GM21723 (cell line): Measurements from ENCODE around the gene LAPTM4A.
"Not testable (repeated sequence)": the region's sequence is repeated elsewhere in the genome, so short reads cannot be mapped to it uniquely, and the experiment has no call there.

Experiments used
- ATAC-seq: cut with Tn5 transposase; IDR thresholded peaks from one replicate; pipeline ENCODE4 v1.9.1; 2021; ENCODE audit warnings: mild to moderate bottlenecking, moderate library complexity; ENCODE audit not compliant: unreplicated experiment

The LAPTM4A gene

GRCh38 chr2:20051532-20052228 lies at the start of gene LAPTM4A:
LAPTM4A (minus strand) TSS chr2:20051628; CDS start chr2:20051520, 108 bp downstream.
- peak; percentile 95 for ATAC-seq

- no peak for ATAC-seq
These were observed 49.3 kb upstream of the LAPTM4A start for GRCh38 chr2:20100711-20101110.

GRCh38 chr2:20099780-20100179 lies 48.4 kb upstream of the LAPTM4A start:
- ATAC-seq, result no peak

GRCh38 chr2:20097889-20098714 lies 46.7 kb upstream of the LAPTM4A start:
- peak; percentile 98 for ATAC-seq

- ATAC-seq, result no peak
These were observed 44.0 kb upstream of the LAPTM4A start for GRCh38 chr2:20095469-20095868.

DNA sequence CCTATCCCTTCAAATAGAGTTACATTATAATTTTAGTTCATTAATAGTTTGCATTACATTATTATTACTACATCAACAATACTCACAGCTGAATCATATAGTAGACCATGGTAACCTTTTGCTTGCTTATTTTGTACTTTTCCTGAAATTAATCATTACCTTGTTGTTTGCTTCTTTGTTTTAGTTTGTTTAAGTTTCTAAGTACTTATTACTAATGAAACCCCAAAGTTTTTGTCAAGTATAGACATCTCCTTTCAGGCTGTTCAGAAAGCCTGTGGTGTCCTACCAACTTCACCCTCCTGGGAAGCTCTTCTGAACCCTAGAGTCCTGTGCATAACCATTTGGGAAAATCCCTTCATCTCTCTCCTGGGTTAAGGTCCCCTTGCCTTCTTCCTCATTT lies 43.5 kb upstream of the LAPTM4A start:
- ATAC-seq, result no peak

GRCh38 chr2:20094142-20094755 lies 42.8 kb upstream of the LAPTM4A start:
- ATAC-seq, result no peak

GRCh38 chr2:20093263-20094141 lies 42.1 kb upstream of the LAPTM4A start:
- ATAC-seq, result no peak

DNA sequence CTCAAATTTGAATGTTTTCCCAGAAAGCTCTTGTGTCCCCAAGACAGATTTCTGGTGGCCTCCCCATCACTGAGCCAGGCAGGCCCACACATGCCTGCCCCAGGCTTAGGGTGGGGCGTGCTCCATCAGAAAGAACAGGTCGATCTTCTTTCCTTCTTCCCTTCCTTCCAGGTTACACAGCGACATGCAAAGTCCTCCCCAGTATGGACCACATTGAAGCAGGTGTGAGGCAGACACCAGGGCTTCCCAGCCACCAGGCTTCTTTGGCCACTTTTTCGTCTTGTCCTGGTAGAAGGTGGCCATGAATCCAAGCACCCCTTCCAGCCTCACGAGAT lies 41.4 kb upstream of the LAPTM4A start:
- ATAC-seq, result no peak

DNA sequence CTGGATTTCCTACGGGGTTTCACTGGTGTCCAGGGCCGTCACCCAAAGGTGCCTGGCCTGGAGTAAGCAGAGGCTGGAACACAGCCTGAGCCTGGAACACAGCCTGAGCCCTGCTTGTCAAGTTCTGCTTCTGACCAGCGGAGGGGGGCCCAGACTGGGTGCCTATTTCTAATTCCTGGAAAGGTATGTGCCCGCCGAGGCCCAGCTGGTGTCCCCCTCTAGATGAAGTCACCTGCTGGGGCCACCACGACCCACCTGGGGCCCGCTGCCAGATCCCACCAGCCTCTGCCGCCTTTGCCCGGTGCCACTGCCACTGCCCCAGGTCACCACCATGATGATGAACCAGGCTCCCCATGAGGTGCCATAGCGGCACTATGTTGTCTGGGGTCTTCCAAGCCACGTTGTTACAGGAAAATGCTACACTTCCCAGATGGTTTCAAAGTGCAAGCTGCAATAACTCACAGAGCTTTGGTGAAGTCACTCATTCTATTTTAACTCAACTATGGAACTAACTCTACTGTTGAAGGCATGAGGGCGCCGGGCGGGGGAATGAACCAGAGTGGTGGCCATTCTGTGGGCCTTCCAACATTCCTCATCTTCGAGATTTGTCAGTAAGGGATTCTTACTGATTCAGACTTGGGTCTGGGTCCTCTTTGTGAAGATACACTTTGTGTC lies 40.9 kb upstream of the LAPTM4A start:
- ATAC-seq, result no peak

DNA sequence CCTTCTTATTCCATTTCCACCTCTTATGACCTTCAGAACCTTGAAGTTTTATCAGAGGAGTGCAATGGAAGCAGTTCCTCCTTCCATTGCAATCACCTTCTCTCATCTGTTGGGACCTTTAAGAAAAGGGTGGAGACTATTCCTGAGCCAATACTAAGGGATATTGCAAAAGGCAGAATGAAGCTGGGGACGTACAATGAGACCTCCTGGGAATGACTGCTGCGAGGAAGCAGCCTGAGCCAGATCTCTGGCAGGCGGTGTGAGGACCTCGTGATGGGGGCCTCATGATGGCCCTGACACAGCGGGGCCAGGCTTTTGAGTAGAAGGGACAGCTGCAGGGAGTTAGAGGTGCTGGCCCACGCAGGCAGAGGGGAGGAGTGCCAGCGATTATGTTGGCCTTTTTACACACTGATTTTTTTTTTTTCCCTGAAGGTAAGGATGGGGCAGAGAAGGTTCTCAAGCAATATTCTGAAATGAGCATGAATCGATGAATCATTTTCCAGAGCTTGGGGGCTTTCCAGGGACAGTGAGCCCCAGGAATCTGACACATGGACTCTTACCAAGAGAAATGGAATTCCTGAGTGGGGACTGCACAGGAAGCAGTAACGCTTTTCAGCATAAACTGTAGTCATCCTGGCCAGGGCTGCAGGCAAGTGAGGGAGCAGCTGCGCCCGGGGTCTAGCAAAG lies 40.0 kb upstream of the LAPTM4A start:
- ATAC-seq, result no peak

DNA sequence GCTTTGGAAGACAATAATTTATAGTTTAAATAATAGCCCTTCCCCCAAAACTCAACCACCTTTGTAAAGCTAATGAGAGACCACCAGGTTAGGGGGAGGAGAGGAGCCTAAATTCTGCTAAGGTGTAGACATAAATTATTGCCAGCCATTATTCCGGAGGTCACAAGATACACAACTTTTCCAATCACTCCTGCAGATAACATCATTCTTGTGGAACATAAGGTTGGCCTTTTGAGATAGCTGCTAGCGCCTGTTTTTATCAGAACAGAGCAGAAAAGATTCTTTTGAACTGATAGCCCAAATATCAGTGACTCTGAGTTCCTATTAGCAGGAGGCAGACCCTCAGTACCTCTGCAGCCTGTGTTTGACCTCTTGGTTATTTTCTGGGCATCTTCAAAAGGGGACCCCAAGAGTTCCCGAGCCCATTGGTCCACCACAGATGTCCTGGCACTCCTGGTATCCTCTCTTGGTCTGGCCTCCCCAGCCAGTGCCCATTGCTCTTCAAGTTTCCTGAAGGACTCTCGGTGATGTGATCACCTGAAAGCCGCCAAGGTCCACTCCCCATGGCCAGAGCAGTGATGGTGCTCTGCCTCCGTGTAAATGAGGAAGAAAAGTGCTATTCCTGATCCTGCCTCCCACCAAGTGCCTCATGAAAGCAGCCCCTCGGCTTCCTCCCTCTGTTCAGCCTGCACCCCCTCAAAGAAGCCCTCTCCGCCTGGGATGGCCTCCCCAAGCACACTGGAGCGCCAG lies 38.5 kb upstream of the LAPTM4A start:
- ATAC-seq, result no peak

GRCh38 chr2:20085909-20086308 lies 34.5 kb upstream of the LAPTM4A start:
- not testable (repeated sequence) for ATAC-seq

- ATAC-seq, result not testable (repeated sequence)
These were observed 31.4 kb upstream of the LAPTM4A start for GRCh38 chr2:20082812-20083211.

DNA sequence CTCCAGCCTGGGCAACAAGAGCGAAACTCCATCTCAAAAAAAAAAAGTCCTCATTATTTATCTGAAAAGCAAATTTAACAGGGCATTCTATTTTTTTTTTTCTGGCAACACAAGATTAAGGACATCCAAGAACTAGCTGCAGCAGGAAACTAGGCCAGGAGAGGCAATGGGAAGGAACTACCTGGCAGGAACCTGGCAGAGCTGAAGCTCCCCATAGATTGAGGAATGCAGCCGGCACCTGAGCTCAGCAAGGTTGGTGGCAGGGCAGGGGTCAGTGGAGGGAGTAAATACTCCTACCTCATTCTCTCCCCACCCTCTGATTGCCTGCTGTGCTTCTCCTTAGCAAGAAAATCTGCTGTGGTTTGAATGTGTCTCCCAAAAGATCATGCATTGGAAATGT lies 30.4 kb upstream of the LAPTM4A start:
- no peak for ATAC-seq

DNA sequence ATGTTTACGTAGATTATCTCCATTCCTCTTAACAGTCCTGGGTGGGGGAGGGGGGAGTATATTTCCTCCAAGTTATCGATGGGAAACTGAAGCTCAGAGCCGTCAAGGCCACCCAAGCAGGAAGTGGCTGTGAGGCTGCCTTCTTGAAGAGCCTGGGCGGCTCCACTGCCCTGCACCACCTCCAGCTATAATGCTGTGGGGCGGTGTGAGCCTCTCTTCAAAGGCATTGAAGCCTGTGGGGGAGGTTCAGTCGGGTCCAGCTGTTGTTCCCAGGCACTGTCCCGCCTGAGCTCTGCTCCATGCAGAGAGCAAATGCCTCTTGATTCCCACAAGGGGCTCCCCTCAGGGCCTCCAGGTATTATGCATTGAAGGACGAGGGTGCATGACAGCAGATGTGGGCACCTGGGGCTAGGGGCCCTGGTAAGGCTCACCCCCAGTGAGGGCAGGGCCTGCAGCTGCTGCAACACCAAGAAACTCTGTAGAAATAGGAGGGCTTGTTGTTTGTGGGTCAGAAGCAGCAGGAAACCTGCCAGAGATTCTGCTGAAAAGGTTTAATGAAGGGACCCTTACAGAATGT lies 29.5 kb upstream of the LAPTM4A start:
- ATAC-seq, result no peak

DNA sequence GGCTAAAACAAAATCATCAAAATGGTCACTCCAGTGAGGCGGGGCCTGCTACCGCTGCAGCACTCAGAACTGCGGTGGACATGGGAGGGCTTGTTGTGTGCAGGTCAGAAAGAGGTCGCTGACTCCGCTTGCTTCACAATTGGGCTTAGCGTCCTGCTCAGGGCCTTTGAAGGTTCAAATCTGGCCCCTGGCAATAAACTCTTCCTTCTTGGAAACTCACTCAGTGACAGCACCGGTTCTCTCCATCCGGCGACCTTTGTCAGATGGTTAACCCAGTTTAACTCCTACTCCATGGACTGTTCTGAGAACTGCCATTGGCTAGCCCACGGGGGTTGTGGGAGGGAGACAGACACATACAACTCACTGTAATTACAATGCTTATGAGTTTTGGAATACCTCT lies 29.0 kb upstream of the LAPTM4A start:
- ATAC-seq, result no peak

GRCh38 chr2:20079546-20080115 lies 28.2 kb upstream of the LAPTM4A start:
- no peak for ATAC-seq
